ENCODE results near the gene PDXK.
A peak's percentile ranks its signal among the peaks of the same experiment; 100 is the strongest.

The PDXK gene

DNA sequence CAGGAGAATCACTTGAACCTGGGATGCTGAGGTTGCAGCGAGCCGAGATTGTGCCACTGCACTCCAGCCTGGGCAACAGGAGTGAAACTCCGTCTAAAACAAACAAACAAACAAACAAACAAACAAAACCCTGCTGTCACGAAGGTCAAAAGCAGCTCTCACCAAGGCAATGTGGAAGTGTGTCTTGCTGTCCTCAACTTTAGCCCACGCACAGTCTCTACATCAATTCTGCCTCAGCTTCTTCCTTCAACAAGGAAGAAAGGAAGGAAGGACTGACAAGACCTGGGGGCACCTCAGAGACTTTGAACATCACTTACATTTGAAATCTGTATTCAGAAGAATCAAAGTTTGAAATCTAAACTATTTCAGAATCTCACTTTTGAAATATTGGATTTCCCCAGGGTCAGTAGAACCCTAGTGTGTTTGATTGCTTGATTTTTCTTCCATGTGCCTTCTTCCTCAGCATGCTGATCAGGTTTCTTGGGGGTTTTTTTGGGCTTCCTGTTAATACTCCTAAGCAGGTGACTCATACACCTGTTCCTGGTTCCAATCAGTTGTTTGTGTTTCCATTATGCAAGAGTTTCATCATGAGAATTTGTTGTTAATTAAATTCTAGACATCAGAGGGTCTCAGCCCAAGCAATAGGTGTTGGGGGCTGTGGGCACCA, 63.6 kb downstream of the PDXK start:
- DNase-seq (ENCODE audit: low read depth) = no peak

- no peak for DNase-seq (ENCODE audit: low read depth)
Measured at GRCh38 chr21:43783098-43783700, 64.3 kb downstream of the PDXK start.

DNA sequence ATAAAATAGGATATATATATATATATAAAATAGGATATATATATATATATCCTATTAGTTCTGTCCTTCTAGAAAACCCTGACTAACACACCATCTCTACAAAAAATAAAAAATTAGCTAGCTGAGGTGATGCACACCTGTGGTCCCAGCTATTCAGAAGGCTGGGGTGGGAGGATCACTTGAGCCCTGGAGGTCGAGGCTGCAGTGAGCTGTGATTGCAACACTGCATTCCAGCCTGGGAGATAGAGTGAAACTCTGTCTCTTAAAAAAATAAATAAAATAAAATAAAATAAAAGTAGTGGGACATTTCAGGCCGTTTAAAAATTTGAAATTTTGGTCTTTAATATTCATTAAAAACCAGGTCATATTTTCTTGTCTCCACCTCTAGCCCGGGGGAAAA, 66.2 kb downstream of the PDXK start:
- DNase-seq (ENCODE audit: low read depth) = peak; percentile 20

- no peak for DNase-seq (ENCODE audit: low read depth)
Measured at GRCh38 chr21:43786300-43786806, 67.4 kb downstream of the PDXK start.

GRCh38 chr21:43786807-43787440, 68.0 kb downstream of the PDXK start:
- no peak for DNase-seq (ENCODE audit: low read depth)

DNA sequence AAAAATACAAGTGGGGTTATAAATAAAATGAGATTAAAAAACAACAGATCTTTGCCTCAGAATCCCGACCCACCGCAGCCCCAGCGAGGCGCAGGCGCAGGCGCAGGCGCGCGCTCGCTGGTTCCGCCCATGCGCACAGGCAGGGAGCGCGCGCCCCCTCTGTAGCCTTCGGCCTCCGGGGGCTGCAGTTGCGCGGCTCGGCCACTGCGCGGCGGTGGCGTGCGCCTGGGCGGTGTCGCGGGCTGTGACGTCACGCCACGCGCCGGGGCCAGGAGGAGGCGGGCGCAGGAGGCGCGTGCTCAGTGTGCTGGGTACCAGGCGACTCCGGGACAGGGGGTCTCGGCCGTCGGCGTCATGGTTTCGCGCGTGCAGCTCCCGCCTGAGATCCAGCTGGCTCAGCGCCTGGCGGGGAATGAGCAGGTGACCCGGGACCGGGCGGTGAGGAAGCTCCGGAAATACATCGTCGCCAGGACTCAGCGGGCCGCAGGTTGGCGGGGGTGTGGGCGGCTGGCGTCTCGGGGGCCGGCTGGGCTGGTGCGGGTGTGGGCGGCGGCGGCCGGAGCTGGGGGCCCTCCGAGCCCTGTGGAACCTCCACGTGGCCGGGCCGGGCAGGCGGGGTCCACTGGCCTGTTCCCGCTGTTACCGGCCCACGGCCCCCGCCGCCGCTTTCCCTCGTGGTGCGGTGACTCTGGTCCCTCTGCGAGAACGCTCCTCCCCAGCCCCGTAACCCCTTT, 70.5 kb downstream of the PDXK start, which contains the start of gene RRP1:
Gene RRP1, plus strand, starts transcription at position 302 of the 734 bp plus-strand sequence. Its CDS starts 53 bp downstream, at position 355.
- DNase-seq (ENCODE audit: low read depth) = peak; percentile 82

DNA sequence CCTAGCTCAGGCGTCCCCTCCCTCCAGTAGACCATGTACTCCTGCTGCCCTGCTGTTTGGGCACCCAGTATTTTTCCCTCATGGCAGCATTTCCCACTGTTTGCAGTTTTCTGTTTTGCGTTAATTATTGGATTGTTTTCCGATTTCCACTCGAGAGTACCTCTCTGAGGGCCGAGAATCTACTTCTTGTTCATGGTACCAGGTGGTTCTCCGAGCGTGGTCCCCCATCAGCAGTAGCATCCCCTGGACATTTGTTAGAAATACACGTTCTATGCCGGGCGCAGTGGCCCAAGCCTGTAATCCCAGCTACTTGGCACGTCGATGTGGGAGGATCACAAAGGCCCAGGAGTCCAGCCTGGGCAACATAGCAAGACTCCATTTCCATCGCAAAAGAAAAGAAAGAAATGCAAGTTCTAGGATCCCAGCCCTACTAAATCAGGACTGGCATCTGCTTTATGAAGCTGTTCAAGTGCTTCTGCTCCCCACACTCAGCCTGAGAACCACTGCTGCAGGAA, 71.1 kb downstream of the PDXK start:
- DNase-seq (ENCODE audit: low read depth) = peak; percentile 18

- DNase-seq (ENCODE audit: low read depth) = no peak
Measured at GRCh38 chr21:43792406-43792805, 73.5 kb downstream of the PDXK start.

DNA sequence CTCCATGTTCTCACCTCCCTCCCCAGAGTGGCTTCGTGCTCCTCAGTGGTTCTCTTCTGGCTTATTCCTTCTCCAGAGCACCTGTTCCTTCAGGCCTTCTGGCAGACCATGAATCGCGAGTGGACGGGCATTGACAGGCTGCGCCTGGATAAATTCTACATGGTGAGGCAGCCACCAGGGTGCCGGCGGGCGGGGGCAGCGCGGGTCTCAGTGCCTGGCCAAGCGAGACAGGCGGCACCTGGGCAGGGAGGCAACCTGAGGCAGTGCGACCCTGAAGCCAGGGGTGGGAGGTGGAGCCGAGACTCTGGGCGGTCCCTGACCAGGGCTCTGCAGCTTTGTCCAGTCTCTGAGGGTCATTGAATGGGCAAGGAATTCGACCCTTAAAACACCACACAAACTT, 74.3 kb downstream of the PDXK start:
- no peak for DNase-seq (ENCODE audit: low read depth)

DNA sequence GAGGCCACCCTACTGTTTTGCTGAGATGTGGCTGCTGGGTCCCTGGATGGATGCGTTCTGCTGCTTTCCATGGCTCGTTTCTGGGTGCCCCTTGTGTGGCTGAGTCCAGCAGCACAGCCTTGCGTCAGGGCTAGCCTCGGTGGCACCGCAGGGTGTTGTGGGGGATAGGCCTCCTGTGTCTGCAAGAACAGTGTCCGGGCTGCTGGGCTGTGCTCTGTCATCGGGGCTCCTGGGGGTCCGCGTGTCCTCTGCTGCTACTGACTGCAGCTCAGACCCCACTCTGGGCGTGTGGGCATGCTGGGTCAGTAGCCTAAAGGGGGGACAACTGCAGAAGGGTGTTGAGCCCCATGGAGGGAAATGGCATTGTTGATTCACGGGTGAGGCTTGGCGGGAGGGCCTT, 75.4 kb downstream of the PDXK start:
- no peak for DNase-seq (ENCODE audit: low read depth)

GRCh38 chr21:43794857-43795256, 75.9 kb downstream of the PDXK start:
- no peak for DNase-seq (ENCODE audit: low read depth)

- DNase-seq (ENCODE audit: low read depth) = no peak
Measured at GRCh38 chr21:43797415-43797814, 78.5 kb downstream of the PDXK start.

- DNase-seq (ENCODE audit: low read depth) = no peak
Measured at GRCh38 chr21:43797925-43798715, 79.2 kb downstream of the PDXK start.

DNA sequence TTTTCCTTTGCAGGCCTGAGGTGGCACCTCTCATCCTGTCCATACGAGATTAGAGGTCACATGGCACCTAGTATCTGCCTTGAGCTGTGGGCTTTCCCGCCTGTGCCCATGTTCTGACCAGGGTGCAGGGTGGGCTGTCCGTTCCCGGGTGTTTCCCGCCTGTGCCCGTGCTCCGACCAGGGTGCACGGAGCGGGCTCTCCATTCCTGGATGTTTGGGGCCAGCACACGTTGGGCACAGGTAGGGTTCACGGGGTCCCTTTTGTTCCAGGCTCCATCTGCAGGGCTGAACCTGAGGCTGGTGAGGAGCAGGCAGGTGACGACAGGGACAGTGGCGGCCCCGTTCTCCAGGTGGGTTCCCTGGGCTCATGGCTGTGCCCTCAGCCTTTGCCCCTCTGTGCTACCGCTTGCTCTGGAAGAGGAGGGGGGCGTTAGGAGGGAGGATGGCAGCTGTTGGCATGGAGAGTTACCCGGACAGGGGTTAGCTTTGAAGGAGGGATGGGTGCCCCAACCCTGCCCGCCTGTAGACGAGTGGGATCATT, 80.4 kb downstream of the PDXK start:
- DNase-seq (ENCODE audit: low read depth) = no peak

GRCh38 chr21:43800124-43800523, 81.2 kb downstream of the PDXK start:
- DNase-seq (ENCODE audit: low read depth) = no peak

- no peak for DNase-seq (ENCODE audit: low read depth)
Measured at GRCh38 chr21:43800566-43800965, 81.6 kb downstream of the PDXK start.

DNA sequence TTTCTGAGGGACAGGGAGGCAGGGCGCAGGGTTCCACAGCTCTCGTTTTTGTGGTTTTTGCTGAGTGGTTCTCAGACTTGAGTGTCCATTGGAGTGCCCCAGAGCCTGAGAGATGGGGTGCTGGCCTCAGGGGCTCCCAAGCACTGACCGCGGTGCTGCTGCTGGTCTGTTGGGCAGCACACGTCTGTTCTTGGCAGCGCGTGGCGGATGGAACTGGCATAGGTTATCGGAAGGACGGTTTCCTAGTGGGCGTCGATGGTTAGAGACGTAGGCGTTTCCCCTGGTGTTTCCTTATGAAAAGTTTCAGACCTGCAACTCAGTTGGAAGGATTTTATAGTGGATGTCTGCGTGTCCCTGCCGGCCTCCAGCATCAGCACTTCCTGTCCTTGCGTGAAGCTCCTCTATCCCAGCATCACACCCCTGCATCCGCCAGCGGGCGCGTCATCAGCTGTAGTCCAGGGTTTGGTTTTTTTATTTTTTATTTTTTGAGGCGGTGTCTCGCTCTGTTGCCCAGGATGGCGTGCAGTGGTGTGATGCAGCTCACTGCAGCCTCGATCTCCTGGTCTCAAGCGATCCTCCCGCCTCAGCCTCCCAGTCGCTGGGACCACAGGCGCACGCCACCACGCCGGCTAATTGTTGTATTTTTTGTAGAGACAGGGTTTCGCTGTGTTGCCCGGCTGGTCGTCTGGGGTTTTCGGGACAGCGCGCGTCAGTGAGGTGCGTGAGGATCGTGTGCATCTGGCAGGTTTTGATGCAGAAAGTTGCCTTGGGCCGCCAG, 82.3 kb downstream of the PDXK start:
- DNase-seq (ENCODE audit: low read depth) = no peak

GRCh38 chr21:43802713-43803313, 83.9 kb downstream of the PDXK start:
- DNase-seq (ENCODE audit: low read depth) = no peak

DNA sequence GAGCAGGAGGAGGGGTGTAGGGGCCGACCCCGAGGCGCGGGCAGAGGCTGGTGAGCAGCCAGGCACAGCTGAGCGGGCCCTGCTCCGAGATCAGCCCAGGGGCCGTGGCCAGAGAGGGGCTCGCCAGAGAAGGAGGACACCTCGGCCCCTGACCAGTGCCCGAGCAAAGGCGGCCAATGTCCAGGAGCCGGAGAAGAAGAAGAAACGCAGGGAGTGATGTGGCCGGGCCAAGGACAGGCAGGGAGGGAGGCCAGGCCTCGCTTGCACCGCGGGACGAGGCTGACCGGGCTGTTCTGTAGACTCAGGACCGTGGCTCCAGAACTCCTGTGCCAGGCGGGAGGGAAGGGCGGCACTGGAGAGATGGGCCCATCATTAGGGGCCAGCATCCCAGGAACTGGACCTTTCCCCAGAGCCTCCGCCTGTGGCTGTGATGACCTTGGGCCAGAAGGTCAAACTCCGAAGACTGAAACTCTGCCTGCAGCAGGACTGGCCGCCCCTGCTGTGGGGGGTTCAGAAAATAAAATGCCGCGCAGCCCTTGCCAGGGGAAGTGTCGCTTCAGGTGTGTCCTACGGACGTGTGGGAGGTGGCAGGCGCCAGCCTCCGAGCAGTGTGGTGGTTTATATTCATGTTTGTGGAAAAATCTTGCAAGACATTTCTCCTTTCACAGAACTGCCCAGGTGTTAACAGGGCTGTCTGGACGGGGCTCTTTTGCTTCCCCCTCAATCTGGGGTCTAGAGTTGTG, 84.8 kb downstream of the PDXK start:
- DNase-seq (ENCODE audit: low read depth) = no peak
